Activated CD4-positive, alpha-beta T cell treated with anti-CD3 and anti-CD28 coated beads for 1 hour (primary cell): ENCODE measurements around the gene SPATS2.

Experiments used
- DNase-seq: peaks from one replicate; pipeline ENCODE4 v3.0.0-alpha.2; 2020

The SPATS2 gene

DNA sequence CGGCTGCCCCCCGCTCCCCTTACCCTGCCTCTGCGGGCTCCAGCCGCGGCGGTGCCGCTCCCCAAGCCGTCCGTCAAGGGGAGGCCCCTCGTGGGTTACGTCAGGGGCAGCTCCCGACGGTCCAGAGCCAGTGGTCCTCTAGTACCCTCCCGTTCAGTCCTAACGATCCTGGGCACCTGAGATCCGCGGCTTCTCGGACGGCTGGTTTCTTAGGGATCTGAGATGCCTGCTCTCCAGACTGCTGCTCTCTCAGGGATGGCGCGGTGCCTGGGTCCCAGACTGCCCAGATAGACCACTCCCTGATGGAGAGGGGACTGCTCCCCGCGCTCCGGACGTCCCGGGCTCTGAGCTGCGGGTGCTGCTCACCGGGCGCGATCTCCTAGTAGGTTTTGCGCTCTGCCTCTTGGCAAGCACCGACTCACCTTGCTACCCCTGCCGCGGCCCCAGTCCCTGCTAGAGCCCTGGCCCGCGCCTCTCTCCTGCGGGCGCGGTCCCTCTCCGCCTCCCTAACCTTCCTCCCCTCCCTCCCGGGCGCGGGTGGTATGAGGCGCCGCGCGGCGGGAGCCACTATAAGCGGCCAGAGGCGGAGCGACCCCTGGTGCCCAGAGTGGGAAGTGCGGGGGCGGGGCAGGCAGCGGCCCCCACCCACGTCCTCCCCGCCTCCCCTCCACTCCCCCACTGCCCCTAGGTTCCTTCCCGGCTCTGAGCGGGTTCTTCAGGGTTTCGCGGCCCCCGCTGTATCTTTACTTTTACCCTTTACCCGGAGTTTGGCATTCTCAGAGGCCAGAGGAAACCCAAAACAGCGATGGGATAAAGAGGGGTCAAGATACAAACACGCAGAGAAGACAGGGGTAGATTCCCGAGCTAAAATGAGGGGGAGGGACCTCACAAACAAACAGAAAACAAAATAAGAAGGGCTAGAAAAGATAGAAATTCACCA, 30.3 kb upstream of the SPATS2 start, which contains the start of gene C1QL4:
Gene C1QL4 (minus strand): TSS at position 544 of the 940 bp plus-strand sequence. CDS start 711 bp downstream, outside the sequence.
- DNase-seq, result peak; percentile 82

DNA sequence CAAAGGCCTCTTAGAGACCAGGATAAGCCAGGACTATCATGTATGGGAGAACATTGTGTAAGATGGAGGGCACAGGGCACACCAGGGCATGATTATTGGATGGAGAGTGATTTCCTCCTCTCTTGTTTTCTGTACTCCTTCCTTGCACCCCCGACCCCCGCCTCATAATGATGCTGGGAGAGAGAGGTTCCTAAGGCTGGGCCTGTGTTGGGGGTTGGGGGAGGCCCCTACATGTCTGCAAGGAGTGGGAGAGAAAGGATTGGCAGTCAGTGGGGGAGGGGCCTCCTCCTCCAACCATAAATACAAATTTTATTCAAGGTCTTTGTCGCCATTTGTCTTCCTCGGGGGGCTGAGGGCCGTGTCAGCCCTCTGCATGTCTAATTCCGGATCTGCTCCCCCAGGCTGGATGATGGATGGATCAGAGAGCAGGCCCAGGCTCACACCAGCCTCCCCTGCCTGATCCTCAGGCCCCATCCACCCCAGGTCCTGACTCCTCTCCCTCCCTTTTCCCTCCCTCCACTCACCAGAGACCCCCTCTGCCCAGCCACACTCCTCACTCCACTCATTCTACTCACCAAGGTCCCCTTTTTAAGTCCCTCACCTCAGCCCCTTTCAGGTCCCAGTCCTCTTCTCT, 28.3 kb upstream of the SPATS2 start:
- no peak for DNase-seq

DNA sequence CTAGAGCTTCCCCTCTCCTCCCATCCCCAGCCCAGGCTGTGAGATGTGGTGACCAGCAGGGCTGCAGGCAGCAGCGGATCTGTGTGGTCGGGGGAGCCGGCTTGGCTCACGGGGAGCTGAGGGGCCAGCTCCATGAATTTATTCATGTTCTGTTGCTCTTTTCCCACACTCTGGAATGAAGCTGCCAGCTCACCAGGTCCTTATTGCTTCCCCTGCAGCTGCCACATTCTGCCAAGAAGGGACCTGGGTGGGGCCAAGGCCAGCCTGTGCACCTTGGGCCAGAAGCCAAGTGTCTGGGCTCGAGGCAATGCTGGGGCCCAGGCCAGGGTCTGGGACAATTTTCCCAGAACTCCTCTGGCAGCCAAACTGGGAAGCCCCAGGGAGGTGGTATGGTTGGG, 27.8 kb upstream of the SPATS2 start:
- no peak for DNase-seq

DNA sequence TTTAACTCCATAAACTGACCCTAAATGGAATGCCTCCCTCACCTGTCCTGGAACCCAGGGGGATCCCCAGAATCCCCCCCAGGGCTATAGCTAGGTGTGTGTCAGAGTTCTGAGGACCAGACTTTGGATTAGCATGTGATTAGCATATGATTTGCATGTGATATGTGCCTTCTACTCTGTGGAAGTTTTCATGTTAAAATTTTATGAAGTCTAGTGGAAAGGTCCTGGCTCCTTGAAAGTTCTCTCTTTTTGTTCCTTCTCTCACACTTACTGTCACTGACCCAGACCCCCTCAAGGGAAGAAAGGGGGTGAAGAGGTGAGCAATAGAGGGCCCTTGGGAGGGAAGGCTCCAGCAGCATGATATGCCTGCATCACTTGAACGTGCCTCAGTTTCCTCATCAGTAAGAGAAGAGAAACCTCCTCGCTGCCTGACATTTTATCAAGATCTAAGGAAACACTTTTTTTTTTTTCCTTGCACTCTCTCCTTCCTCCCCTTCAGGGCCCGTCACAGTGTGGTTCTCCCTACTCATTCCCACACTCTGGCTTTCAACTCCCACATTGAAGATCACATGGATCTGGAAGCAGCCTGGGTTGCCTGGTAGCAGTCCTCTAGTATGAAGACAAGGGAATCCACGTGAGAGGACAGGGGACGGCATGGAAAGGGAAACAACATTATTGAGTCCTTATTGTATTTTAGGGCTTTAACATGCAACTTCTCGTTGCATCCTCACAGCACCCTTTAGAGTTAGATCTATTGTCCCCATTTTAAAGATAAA, 27.0 kb upstream of the SPATS2 start:
- no peak for DNase-seq

DNA sequence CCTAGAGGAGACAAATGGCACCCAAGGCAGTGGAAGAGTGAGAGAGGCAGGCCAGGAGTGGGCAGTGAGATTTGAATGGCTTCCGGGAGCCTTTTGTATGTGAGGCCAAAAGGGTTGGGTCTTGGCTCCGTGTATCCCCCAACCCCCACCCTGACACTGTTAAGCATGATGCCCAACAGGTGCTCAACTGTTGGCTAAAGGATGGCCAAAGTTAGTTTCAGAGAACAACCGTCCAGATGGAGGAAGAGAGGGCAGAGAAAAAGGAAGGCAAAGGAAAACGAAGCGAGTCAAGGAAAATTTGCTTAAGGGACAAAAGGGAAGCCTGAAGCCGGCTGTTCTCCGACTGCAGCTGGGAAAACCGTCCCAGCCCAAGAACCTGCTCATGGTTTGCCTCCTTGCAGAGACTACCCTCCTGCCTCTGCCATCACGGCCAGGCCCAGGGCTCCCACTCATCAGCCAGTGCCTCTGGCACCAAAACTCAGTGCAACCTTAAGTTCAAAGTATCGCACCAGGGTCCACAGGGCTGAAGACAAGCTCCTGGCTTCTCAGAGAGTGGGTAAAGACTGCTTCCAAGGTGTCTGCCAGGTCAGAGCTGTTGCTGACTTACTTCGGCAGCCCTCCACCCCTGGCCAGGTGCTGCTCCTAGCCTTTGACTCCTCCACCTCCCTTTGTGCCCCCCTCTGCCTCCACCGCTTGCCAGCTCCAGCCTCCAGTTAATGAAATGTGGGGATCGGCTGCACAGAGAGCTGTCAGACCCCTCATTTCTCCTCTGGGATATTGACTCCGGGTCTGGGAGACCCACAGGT, 26.1 kb upstream of the SPATS2 start:
- DNase-seq, result no peak

DNA sequence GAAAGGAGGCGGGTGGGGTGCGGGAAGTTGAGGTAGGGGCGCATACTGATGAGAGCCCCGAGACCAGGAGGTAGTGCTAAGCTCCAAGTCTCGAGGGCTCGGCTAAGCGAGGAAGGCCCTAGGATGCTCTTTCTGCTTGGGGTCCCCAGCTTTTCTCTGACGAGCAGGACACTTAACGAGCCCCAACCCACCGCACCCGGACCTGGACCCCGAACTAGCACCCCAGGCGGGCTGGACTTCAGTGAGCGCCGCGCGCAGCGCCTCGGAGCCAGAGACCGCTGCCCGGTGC, 25.5 kb upstream of the SPATS2 start:
- no peak for DNase-seq

DNA sequence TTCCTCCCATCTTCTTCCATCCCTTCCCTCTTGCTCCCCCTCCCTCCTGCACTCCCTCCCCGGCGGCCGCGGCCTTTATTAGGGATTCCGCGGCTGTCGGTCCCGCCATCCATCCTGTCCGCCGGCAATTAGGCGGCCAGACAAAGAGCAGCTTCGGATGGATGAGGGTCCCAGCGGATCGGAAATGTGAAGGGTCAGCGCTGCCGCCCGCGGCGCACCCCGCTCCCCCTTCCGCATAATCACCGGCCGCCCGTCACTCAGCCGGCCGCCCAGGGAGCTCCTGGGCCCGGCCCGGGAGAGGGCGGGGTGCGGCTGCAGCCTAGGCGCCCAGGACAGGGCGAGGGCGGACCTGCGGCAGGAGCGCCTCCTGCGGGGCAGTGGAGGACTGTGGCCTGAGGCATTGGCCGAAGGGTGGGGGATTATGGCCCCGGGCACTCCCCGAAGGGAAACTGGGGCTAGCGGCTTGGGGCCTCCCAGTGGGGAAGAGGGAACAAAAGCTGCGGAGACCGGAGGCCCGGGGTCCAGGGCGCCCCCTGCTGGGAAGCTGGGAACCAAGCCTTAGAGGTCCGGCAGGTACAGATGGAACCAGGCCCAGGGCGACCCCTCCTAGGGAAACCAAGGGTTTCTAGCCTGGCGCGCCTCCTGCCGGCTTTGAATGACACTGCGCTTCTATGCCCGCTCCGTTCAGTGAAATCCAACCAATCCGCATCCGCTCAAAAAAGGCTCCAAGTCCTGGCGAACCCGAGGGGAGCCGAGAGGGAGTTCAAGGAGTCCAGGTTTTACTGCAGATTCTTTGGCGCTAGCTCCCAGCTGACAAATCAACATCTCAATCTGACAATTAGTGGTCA, 25.0 kb upstream of the SPATS2 start:
- peak; percentile 52 for DNase-seq

DNA sequence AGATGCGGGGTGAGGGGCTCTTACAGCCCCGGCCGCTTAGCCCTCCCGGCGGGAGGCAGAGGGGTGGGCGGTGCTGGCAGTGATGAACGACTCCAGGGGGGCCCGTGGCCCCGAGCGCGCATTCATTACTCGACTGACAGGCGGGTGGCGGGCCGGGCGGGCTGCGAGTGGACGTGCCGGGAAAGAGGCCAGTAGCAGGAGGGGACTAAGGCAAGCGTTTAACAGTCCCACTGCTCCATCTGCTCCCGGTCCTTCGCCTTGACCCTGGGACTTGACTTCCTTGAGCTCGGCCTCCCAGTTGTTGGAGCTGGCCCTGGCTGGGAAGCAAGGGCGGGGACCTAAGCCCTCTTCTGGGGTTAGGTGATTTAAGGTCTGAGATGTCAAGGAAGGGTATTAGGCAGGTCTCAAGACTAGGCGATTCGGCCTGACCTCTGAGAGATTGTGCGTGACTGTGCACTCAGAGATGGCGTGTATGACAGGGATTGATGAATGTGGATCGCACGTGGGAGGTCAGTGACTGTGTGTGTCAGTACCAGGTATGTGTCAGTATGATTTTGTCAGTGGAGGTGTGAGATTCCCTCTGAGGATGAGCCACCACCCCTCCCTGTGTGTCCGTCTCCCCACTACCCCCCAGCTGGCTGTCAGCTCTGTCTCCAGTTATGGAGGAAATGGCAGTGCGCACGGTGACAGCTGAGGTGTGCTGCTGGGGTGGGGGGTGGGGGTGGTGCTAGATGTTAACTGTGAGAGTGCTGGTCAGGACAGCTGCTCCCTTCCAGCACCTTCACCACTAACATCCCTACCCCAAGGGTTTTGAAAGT, 24.1 kb upstream of the SPATS2 start:
- no peak for DNase-seq

DNA sequence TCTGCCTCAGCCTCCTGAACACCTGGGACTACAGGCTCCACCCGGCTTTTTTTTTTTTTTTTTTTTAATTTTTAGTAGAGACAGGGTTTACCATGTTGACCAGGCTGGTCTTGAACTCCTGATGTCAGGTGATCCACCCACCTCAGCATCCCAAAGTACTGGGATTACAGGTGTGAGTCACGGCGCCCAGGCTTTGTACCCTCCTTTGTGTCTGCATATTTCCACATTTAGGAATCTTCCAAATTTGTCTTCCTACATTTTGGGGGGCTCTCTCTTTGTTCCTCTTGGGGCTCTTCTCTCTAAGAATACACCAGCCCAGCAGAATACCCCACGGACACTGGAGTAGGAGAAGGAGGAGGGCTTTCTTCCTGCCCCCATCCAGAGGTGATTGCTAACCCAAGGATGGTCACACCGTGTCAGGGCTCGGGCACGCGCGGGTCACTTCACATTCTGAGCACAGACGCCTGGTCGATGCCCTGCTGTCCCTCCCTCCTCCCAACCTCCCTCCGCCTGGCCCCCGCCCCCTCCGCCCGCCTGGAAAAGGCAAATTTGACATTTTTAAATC, 22.7 kb upstream of the SPATS2 start:
- no peak for DNase-seq

DNA sequence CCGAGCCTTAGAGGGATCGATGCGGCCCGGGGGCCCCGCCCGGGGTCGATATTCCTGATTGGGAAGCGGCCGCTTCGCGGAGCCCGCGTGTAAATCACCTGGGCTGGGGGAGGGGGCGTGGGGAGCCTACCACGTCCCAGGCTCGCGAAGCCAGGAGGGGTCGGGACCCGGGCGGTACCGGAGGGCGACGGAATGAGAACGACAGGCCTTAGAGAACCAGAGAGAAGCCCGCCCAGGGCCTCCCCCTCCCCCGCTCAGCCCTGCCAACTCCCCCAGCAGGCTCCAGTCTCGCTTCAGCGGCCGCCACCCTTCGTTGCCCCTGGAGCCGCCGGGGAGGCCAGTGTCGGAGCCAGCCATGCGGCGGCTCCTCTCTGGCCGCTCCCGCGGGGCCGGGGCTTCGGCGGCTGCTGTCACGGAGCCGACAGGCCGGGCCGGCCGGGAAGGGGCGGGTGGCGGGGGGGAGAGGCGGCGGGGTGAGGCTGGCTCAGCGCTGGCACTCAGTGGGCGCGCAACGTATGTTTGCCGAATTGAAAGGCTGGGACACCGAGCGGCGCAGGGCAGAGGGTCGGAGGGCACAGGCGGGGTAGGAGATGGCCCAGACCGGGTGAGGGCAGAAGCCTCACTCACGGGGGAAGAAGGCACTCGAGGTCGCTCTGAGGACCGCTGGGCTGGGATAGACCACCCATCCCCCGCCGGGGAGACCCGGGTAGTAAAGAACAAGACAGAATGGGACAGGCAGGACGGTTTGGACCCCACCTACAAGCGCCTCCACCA, 22.0 kb upstream of the SPATS2 start:
- no peak for DNase-seq

DNA sequence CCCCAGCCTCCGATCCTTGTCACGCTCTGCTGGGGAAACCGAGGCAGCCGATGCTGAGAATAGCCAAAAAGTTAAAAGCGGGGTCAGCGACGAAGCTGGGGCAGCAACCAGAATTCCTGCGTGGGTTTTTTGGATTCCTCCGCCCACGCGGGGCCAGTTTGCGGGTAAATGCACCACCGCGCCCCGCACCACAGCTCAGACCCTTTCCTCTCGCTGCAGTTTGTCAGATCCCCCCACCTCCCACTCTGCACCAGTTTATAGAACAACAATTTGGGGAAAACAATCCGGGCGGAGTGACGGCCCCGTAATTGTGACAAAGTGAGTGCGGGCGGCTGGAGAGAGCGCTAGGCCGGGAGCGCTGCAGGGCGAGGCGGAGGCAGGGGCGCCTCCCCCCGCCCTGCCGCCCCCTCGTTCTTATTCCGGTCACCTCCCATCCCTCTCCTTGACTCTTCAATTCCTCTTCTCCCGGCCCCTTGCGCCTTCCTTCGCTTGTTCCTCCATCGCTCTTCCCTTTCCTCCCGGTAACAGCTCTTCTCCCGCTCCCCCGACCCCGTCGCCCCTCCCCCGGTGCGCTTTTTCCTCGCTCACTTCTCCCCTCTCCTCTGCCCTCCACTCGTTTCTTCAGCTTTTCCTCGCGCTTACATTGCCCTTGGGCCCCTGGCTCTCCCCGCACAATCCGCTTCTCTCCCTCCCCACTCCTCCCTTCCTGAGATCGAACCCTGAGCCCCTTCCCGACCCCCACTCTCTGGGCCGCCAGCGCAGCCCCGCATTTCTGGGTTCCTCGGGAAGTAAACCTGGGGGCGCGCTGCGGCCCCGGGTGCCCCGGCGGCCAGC, 21.2 kb upstream of the SPATS2 start:
- no peak for DNase-seq

DNA sequence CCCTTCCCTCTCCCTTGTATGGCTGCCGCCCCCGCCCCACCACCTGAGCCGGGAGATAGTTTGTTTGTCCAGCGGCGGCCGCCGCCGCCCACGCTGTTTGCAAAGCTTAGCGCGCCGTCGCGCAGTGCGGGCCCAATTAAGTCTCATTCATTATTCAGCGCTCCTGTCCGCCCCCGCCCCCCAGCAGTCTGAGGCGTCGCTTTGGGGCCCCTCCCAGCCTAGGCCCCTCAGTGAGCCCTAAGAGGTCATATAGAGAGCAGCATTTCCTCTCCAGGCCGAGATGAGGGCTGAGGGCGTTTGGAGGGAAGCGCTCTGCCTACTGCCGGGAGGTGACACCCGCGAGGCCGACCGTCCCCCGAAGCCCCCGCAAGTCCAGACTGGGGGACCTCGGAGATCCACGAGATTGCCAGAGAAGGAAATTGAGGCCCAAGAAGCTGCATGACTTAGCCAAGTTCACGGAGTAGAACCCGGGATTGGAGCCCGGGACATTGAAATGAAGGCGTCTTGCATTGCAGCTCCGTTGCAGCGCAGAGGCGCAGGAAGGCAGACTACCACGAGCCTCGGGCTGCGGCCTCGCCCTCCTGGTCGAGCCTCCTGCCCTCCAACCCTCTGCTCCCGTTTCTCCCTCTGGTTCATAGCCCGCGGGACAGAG, 20.5 kb upstream of the SPATS2 start, which contains the start of gene DNAJC22:
Gene DNAJC22 (plus strand): TSS at position 230 of the 652 bp plus-strand sequence. CDS start 1,985 bp downstream, outside the sequence.
- DNase-seq, result no peak

DNA sequence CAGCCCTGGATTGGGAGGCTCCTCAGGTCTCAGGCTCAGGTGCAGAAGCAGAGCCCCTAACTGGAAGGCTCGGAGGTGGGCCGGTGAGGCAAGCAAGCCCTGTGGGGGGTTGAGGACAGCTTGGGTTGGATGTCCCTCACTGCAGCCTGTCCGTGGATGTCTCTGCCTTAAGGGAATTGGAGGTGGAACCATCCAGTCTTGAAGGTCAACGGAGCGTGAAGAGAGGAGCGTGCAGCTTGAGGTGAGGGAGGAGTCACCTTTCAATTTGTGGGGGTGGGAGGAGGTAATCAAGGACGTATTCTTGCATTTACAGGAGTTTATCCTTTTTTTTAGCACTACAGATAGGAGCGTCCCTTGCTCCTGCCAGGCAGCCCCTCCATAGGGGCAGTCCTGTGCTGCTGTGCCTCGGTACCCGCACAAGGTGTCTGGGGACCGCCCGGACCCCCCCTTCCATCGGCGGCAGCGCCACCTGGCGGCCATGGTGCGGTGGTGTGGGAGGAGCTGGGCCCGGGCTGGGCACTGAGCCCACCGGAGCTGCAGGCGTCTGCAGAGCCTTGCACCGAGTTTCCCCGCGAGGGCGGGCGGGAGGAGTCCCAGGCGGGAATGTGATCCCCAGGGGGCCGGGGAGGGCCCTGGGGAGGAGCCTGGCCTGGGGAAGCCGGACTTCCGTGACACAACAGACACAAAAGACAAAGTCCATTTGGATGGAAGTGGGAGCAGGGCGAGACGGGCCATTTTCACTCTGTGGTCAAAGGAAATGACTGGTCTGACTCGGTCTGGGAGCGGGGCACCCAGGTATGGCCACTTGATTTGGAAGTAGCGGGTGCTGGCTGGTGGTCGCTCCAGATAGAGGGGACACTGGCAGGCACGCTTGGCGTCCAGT, 19.7 kb upstream of the SPATS2 start:
- peak; percentile 67 for DNase-seq

DNA sequence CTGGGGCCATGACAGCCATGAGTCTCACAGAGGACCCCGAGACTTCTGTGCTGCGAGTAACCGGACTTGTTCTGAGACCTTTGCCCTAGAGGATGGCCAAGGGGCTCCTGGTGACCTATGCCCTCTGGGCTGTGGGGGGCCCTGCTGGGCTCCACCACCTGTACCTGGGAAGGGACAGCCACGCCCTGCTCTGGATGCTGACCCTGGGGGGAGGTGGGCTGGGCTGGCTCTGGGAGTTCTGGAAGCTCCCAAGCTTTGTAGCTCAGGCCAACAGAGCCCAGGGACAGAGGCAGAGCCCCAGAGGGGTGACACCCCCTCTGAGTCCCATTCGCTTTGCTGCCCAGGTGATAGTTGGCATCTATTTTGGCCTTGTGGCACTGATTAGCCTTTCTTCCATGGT, 18.5 kb upstream of the SPATS2 start:
- DNase-seq, result no peak

DNA sequence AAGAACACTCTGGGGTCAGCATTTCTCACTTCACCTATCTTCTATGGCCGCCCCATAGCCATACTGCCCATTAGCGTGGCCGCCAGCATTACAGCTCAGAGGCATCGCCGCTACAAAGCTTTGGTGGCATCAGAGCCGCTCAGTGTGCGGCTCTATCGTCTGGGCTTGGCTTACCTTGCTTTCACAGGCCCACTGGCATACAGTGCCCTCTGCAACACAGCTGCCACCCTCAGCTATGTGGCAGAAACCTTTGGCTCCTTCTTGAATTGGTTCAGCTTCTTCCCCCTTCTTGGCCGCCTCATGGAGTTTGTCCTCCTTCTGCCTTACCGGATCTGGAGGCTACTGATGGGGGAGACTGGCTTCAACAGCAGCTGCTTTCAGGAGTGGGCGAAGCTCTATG, 18.0 kb upstream of the SPATS2 start:
- DNase-seq, result no peak

DNA sequence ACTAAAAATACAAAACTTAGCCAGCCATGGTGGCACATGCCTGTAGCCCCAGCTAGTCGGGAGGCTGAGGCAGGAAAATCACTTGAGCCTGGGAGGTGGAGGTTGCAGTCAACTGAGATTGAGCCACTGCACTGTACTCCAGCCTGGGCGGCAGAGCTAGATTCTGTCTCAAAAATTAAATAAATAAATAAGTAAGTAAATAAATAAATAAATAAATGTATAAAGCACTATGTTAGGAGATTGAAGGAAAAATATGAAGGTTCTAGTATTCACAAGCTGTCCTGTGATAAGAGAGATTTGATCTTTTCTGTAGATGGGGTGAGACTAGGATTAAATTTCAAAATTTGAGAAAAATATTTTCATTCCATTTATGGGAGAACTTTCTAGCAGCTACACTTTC, 14.9 kb upstream of the SPATS2 start:
- DNase-seq, result no peak

DNA sequence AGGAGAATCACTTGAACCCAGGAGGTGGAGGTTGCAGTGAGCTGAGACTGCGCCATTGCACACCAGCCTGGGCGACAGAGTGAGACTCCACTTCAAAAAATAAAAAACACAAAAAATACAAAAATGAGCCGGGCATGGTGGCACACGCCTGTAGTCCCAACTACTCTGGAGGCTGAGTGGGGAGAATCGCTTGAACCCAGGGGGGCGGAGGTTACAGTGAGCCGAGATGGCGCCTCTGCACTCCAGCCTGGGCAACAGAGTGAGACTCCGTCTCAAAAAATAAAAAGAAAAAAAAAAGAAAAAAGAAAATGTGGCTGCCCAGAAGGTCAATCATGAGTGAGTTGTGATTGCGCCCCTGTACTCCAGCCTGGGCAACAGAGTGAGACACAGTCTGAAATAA, 11.3 kb upstream of the SPATS2 start:
- DNase-seq, result no peak
